Lung (tissue), 12 donors: Measurements from ENCODE around the gene KRT40. TPM values are rescaled to one million over a fixed set of nuclear protein-coding genes. Genes with fewer than 3 reads are reported as not detected.
A peak's percentile ranks its signal among the peaks of the same experiment; 100 is the strongest.

Experiments used
- ATAC-seq: fragments of 200-7000 bp; cut with Tn5 transposase; one replicate; pipeline ENCODE4 v1.9.1; 2020; ENCODE audit warnings: moderate number of reproducible peaks; ENCODE audit not compliant: insufficient read depth, low FRiP score
- DNase-seq, 3 donors: peaks; one replicate each; pipeline ENCODE4 v3.0.0-alpha.2; 2013 to 2017
- H3K27ac ChIP-seq, 2 donors: one replicate each; pipeline ENCODE4 v1.5.1; 2013; ENCODE audit warnings: mild to moderate bottlenecking in 2 of 2, moderate library complexity in 2 of 2, control low read depth in 1 of 2, inconsistent platforms in 1 of 2, low read depth in 1 of 2, low read length in 1 of 2
- H3K27me3 ChIP-seq, 3 donors: one replicate each; pipeline ENCODE4 v1.5.1; 2013; ENCODE audit warnings: low read length in 2 of 3; ENCODE audit not compliant: control insufficient read depth in 3 of 3, insufficient read depth in 3 of 3
- H3K36me3 ChIP-seq, 4 donors: one replicate each; pipeline ENCODE4 v1.5.1; 2013; ENCODE audit warnings: low read length in 4 of 4, mild to moderate bottlenecking in 1 of 4, moderate library complexity in 1 of 4; ENCODE audit not compliant: control insufficient read depth in 4 of 4, insufficient read depth in 4 of 4
- H3K4me1 ChIP-seq, 5 donors: one replicate each; pipeline ENCODE4 v1.5.1; 2013; ENCODE audit warnings: low read length in 5 of 5, mild to moderate bottlenecking in 2 of 5, moderate library complexity in 1 of 5; ENCODE audit not compliant: control insufficient read depth in 5 of 5, insufficient read depth in 5 of 5
- H3K4me3 ChIP-seq: one replicate; pipeline ENCODE4 v1.5.1; 2013; ENCODE audit warnings: mild to moderate bottlenecking, control low read depth, moderate library complexity
- H3K9ac ChIP-seq, 2 donors: one replicate each; pipeline ENCODE4 v1.5.1; 2013; ENCODE audit warnings: low read length in 2 of 2, control low read depth in 1 of 2; ENCODE audit not compliant: insufficient read depth in 1 of 2
- H3K9me3 ChIP-seq, 4 donors: one replicate each; pipeline ENCODE4 v1.5.1; 2013; ENCODE audit warnings: low read length in 3 of 4, mild to moderate bottlenecking in 1 of 4, moderate library complexity in 1 of 4; ENCODE audit not compliant: control insufficient read depth in 4 of 4, insufficient read depth in 3 of 4
- CTCF ChIP-seq: IDR thresholded peaks from 2 replicates; pipeline ENCODE4 v1.5.1; 2012; ENCODE audit warnings: mild to moderate bottlenecking; ENCODE audit errors: control extremely low read depth, extremely low read depth
- WGBS, 2 donors: extraction: QIAGEN DNeasy Blood & Tissue Kit; methylation state at CpG; one replicate each; pipeline ENCODE4 v1.1.7; 2013; 5-methylcytosine and 5-hydroxymethylcytosine counted together
- polyA plus RNA-seq, 2 donors: library from polyadenylated mRNA; stranded (reverse); fragments of 200-250 nt; gene quantifications; one replicate each; pipeline ENCODE4 v1.2.1, GENCODE V29; 2013
- total RNA-seq, 2 donors: library from RNA; depleted of rRNA in 1 of 2; stranded (reverse); fragments of >200 nt in 1 of 2; gene quantifications; one replicate each; pipeline ENCODE4 v1.2.1, GENCODE V29; 2014 to 2021
- donor health status: control.
- donor health status: control.
- donor health status: Bipolar disorder and iron deficiency.
- donor health status: healthy.
- donor health status: DM: yes; HTN: yes; CAD: no.

The KRT40 gene
- total and polyA plus RNA-seq, 4 donors, result 0.09 to 0.31 TPM; not detected in 2

GRCh38 chr17:40992666-40993065 lies 8.5 kb upstream of the KRT40 start:
- no peak overlapping the region for H3K9ac ChIP-seq
- H3K9me3 ChIP-seq, result peaks cover 0 to 4% (median 0%) of the 10 kb centered on the region in 4 donors
- peaks cover 0 to 2% (median 0%) of the 10 kb centered on the region in 3 donors for H3K27me3 ChIP-seq
- H3K4me3 ChIP-seq, result no peak overlapping the region
- no peak overlapping the region for H3K27ac ChIP-seq
- ATAC-seq (no peak), DNase-seq (no peak)
- no peaks in the 10 kb centered on the region for H3K4me1 ChIP-seq
- 90 to 96% methylated on average over 3 of the region's 3 CpGs for WGBS, 2 donors
- no peak for TF ChIP-seq CTCF
- no peaks in the 10 kb centered on the region for H3K36me3 ChIP-seq

DNA sequence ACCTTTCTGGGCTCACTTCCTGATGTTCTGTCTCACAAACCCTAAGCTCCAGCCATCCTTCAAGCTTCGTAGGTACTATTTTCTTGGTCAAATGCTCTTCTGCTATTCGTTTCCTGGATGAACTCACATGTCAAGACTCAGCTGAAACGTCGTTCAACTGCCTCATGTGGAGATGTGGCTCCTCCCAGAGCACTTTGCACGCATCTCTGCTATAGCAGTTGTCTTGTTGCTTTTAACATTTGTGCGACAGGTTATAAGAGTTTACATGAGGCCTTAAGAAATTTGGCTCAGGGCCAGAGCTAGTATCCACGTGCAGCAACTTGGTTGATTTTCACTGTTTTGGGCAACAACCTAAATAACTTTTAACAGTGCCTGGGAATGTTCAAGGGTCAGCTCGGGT lies 2.8 kb upstream of the KRT40 start:
- Histone ChIP-seq H3K9me3 (peaks cover 0 to 4% (median 0%) of the 10 kb centered on the region in 4 donors), H3K27me3 (peaks cover 0 to 2% (median 0%) of the 10 kb centered on the region in 3 donors), H3K9ac (no peak overlapping the region), H3K4me1 (no peaks in the 10 kb centered on the region), H3K27ac (no peak overlapping the region), H3K4me3 (no peak overlapping the region), H3K36me3 (no peaks in the 10 kb centered on the region)
- no peak for ATAC-seq
- TF ChIP-seq CTCF, result no peak
- no peak for DNase-seq
- WGBS, 2 donors, result 56 to 72% methylated on average over 8 of the region's 8 CpGs

DNA sequence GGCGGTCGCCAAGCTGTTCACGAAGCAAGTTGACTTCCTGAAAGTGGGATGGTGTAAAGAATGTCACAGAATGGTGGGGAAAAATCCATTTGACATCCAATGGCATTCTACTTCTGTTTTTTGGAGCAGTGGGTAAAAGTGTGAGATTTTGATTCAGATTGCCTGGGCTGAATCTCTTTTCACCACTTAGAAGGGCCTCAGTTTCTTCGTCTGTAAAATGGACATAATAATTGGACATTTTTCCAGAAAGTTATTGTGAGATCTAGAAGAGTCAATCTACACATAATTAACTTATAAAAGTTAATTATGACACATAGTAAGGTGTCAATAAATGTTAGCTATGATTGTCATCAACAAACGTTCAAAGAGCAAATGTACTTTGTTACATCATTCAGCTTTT lies 3.0 kb downstream of the KRT40 start:
- Histone ChIP-seq H3K4me3 (no peak overlapping the region), H3K36me3 (no peaks in the 10 kb centered on the region), H3K9me3 (no peaks in the 10 kb centered on the region), H3K4me1 (peaks cover 0 to 10% (median 8%) of the 10 kb centered on the region in 5 donors), H3K9ac (no peak overlapping the region), H3K27ac (no peak overlapping the region), H3K27me3 (peaks cover 0 to 4% (median 0%) of the 10 kb centered on the region in 3 donors)
- DNase-seq (no peak), ATAC-seq (no peak)
- WGBS, 2 donors, result 57 to 67% methylated on average over 5 of the region's 5 CpGs
- TF ChIP-seq CTCF, result no peak

DNA sequence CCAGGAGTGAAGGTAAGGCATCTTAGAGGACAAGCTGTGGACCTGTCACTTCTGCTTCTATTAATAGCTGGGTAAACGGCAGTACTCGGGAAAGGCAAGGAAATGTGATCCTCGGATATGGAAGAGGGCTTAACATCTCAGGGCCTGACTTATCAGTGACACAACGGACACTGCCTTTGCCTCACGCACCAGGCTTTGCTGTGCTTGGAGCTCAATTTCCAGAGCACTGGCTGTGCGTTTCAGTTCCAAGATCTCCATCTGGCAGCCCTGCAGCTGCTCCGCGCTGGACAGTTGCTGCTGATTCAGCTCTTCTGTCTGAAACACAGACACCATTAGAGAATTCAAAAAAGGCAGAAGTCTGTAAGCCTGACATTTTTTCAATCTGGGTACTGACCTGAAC lies 3.5 kb downstream of the KRT40 start:
- Histone ChIP-seq H3K9ac (no peak overlapping the region), H3K4me3 (no peak overlapping the region), H3K9me3 (no peaks in the 10 kb centered on the region), H3K27ac (no peak overlapping the region), H3K36me3 (no peaks in the 10 kb centered on the region), H3K27me3 (peaks cover 0 to 4% (median 0%) of the 10 kb centered on the region in 3 donors), H3K4me1 (peaks cover 0 to 10% (median 8%) of the 10 kb centered on the region in 5 donors)
- ATAC-seq, result no peak
- DNase-seq, result peak in 1 of 3 donors; percentile 80
- WGBS, 2 donors, result 49 to 64% methylated on average over 8 of the region's 8 CpGs
- TF ChIP-seq CTCF, result no peak
